ENCODE measurements around the gene MYRF. TPM values are rescaled to one million over a fixed set of nuclear protein-coding genes. Genes with fewer than 3 reads are reported as not detected.

Gene MYRF
- total RNA-seq, 1 experiment from 2014 or later = not detected

GRCh38 chr11:61762798-61763197 is 10.4 kb downstream of the MYRF start:
- no peaks in the 10 kb centered on the region for H3K36me3 ChIP-seq (ENCODE audit: insufficient read depth, low read length)
- H3K4me3 ChIP-seq (ENCODE audit: low read length) = no peak overlapping the region
- H3K27me3 ChIP-seq (ENCODE audit: low read length) = no peaks in the 10 kb centered on the region
- H3K79me2 ChIP-seq (ENCODE audit: low read length) = no peaks in the 10 kb centered on the region
- H3K4me2 ChIP-seq (ENCODE audit: low read depth, low read length, poor library complexity, severe bottlenecking) = no peak overlapping the region
- no peaks in the 10 kb centered on the region for H3K9me3 ChIP-seq (ENCODE audit: low read length)
- no peak overlapping the region for H3K27ac ChIP-seq (ENCODE audit: low read length)
- no peak overlapping the region for H2AFZ ChIP-seq (ENCODE audit: low read length)
- no peaks in the 10 kb centered on the region for H3K9me2 ChIP-seq (replicated peaks; ENCODE audit: insufficient read depth, low read length)
- H3K9ac ChIP-seq (ENCODE audit: low read length) = no peak overlapping the region
- no peaks in the 10 kb centered on the region for H4K20me1 ChIP-seq (ENCODE audit: insufficient read depth, low read depth, low read length)
- no peak for DNase-seq
- no peaks in the 10 kb centered on the region for H3K4me1 ChIP-seq (ENCODE audit: low read length)

DNA sequence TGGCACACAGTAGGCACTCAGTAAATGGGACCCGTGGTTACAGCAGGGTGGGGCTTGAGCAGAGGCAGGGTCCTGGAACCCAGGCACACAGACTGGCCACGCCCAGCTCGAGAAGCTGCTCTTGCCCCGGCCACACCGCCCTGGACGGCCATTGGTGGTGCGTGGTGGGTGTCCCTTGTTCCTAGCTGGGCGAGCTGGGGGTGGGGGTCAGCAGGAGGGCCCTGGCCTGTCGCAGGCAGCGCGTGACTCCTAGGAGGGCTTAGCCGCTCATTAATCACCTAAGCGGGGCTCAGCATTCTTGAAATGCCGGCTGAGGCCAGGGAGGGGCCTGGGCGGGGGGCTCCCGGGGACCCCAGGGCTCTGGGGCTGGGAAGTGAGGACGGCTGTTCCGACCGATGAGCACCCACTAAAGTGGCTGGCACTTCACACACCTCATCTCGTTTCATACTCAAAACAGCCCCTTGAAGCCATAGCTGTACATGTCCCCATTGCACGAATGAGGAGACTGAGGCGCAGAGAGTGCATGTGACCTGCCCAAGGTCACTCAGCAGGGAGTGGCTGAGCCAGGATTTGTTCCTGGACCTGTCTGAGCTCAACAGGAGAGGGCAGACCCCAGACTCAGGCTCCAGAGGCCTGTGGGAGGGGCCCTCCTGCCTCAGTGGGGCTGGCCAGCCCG is 11.6 kb downstream of the MYRF start:
- H3K36me3 ChIP-seq (ENCODE audit: insufficient read depth, low read length) = no peaks in the 10 kb centered on the region
- no peak overlapping the region for H3K4me3 ChIP-seq (ENCODE audit: low read length)
- H3K9me3 ChIP-seq (ENCODE audit: low read length) = no peaks in the 10 kb centered on the region
- no peak overlapping the region for H3K27ac ChIP-seq (ENCODE audit: low read length)
- H3K4me1 ChIP-seq (ENCODE audit: low read length) = no peaks in the 10 kb centered on the region
- no peak overlapping the region for H2AFZ ChIP-seq (ENCODE audit: low read length)
- no peak overlapping the region for H3K4me2 ChIP-seq (ENCODE audit: low read depth, low read length, poor library complexity, severe bottlenecking)
- H3K79me2 ChIP-seq (ENCODE audit: low read length) = no peaks in the 10 kb centered on the region
- H3K27me3 ChIP-seq (ENCODE audit: low read length) = no peaks in the 10 kb centered on the region
- H3K9ac ChIP-seq (ENCODE audit: low read length) = no peak overlapping the region
- H4K20me1 ChIP-seq (ENCODE audit: insufficient read depth, low read depth, low read length) = no peaks in the 10 kb centered on the region
- H3K9me2 ChIP-seq (replicated peaks; ENCODE audit: insufficient read depth, low read length) = no peaks in the 10 kb centered on the region
- no peak for DNase-seq

GRCh38 chr11:61764606-61765260 is 12.3 kb downstream of the MYRF start:
- Histone ChIP-seq H3K9ac (ENCODE audit: low read length) (no peak overlapping the region), H3K36me3 (ENCODE audit: insufficient read depth, low read length) (no peaks in the 10 kb centered on the region), H4K20me1 (ENCODE audit: insufficient read depth, low read depth, low read length) (no peaks in the 10 kb centered on the region), H3K4me1 (ENCODE audit: low read length) (no peaks in the 10 kb centered on the region), H3K4me2 (ENCODE audit: low read depth, low read length, poor library complexity, severe bottlenecking) (no peak overlapping the region), H3K9me2 (replicated peaks; ENCODE audit: insufficient read depth, low read length) (no peaks in the 10 kb centered on the region), H3K79me2 (ENCODE audit: low read length) (no peaks in the 10 kb centered on the region), H3K27ac (ENCODE audit: low read length) (no peak overlapping the region), H2AFZ (ENCODE audit: low read length) (no peak overlapping the region), H3K9me3 (ENCODE audit: low read length) (no peaks in the 10 kb centered on the region), H3K4me3 (ENCODE audit: low read length) (no peak overlapping the region), H3K27me3 (ENCODE audit: low read length) (no peaks in the 10 kb centered on the region)
- DNase-seq = no peak

- DNase-seq = no peak
- H3K79me2 ChIP-seq (ENCODE audit: low read length) = no peaks in the 10 kb centered on the region
- H3K9me2 ChIP-seq (replicated peaks; ENCODE audit: insufficient read depth, low read length) = no peaks in the 10 kb centered on the region
- H3K4me2 ChIP-seq (ENCODE audit: low read depth, low read length, poor library complexity, severe bottlenecking) = no peak overlapping the region
- no peak overlapping the region for H3K4me3 ChIP-seq (ENCODE audit: low read length)
- H3K9me3 ChIP-seq (ENCODE audit: low read length) = no peaks in the 10 kb centered on the region
- H3K9ac ChIP-seq (ENCODE audit: low read length) = no peak overlapping the region
- H3K36me3 ChIP-seq (ENCODE audit: insufficient read depth, low read length) = no peaks in the 10 kb centered on the region
- no peak overlapping the region for H2AFZ ChIP-seq (ENCODE audit: low read length)
- H3K27me3 ChIP-seq (ENCODE audit: low read length) = no peaks in the 10 kb centered on the region
- H3K27ac ChIP-seq (ENCODE audit: low read length) = no peak overlapping the region
- H4K20me1 ChIP-seq (ENCODE audit: insufficient read depth, low read depth, low read length) = no peaks in the 10 kb centered on the region
- H3K4me1 ChIP-seq (ENCODE audit: low read length) = no peaks in the 10 kb centered on the region
These were observed 13.3 kb downstream of the MYRF start for GRCh38 chr11:61765550-61766253.

DNA sequence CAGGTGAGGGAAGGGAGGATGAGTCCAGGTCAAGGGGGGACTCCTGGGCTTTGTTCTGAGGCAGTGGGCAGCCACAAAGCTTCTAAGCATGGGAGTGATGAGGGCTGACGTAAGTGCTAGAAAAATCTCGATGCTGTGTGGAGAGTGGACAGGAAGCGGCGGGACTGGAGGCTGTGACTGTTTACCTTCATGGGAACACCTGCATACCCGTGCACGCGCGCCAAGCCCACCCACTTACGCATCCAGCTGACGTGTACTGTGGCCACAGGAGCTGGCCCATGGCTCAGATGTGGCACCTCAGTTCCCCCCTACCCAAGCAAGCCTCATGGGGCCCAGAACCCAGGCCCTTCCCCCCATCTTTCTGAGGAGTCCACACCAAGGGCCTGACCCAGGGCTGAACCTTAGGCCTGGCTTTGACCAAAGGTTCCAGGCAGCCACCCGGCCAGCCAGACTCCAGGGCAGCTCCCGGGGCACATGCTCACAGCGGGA is 14.0 kb downstream of the MYRF start:
- H3K4me2 ChIP-seq (ENCODE audit: low read depth, low read length, poor library complexity, severe bottlenecking) = no peak overlapping the region
- no peak overlapping the region for H3K9ac ChIP-seq (ENCODE audit: low read length)
- H3K9me2 ChIP-seq (replicated peaks; ENCODE audit: insufficient read depth, low read length) = no peaks in the 10 kb centered on the region
- H3K27ac ChIP-seq (ENCODE audit: low read length) = no peak overlapping the region
- H3K36me3 ChIP-seq (ENCODE audit: insufficient read depth, low read length) = no peaks in the 10 kb centered on the region
- no peak overlapping the region for H3K4me3 ChIP-seq (ENCODE audit: low read length)
- H4K20me1 ChIP-seq (ENCODE audit: insufficient read depth, low read depth, low read length) = no peaks in the 10 kb centered on the region
- no peaks in the 10 kb centered on the region for H3K27me3 ChIP-seq (ENCODE audit: low read length)
- no peak for DNase-seq
- H3K4me1 ChIP-seq (ENCODE audit: low read length) = no peaks in the 10 kb centered on the region
- H3K79me2 ChIP-seq (ENCODE audit: low read length) = no peaks in the 10 kb centered on the region
- no peaks in the 10 kb centered on the region for H3K9me3 ChIP-seq (ENCODE audit: low read length)
- no peak overlapping the region for H2AFZ ChIP-seq (ENCODE audit: low read length)

GRCh38 chr11:61768376-61769076 is 16.1 kb downstream of the MYRF start:
- H3K27me3 ChIP-seq (ENCODE audit: low read length) = no peaks in the 10 kb centered on the region
- no peaks in the 10 kb centered on the region for H3K79me2 ChIP-seq (ENCODE audit: low read length)
- H3K4me3 ChIP-seq (ENCODE audit: low read length) = no peak overlapping the region
- H2AFZ ChIP-seq (ENCODE audit: low read length) = no peak overlapping the region
- no peak overlapping the region for H3K9ac ChIP-seq (ENCODE audit: low read length)
- no peaks in the 10 kb centered on the region for H3K4me1 ChIP-seq (ENCODE audit: low read length)
- DNase-seq = no peak
- H4K20me1 ChIP-seq (ENCODE audit: insufficient read depth, low read depth, low read length) = no peaks in the 10 kb centered on the region
- H3K9me2 ChIP-seq (replicated peaks; ENCODE audit: insufficient read depth, low read length) = no peaks in the 10 kb centered on the region
- H3K9me3 ChIP-seq (ENCODE audit: low read length) = no peaks in the 10 kb centered on the region
- no peaks in the 10 kb centered on the region for H3K36me3 ChIP-seq (ENCODE audit: insufficient read depth, low read length)
- H3K27ac ChIP-seq (ENCODE audit: low read length) = no peak overlapping the region
- H3K4me2 ChIP-seq (ENCODE audit: low read depth, low read length, poor library complexity, severe bottlenecking) = no peak overlapping the region

GRCh38 chr11:61769169-61769920 is 16.9 kb downstream of the MYRF start:
- Histone ChIP-seq H2AFZ (ENCODE audit: low read length) (no peak overlapping the region), H3K27me3 (ENCODE audit: low read length) (no peaks in the 10 kb centered on the region), H3K4me3 (ENCODE audit: low read length) (no peak overlapping the region), H3K9ac (ENCODE audit: low read length) (no peak overlapping the region), H3K9me2 (replicated peaks; ENCODE audit: insufficient read depth, low read length) (no peaks in the 10 kb centered on the region), H3K27ac (ENCODE audit: low read length) (no peak overlapping the region), H3K4me2 (ENCODE audit: low read depth, low read length, poor library complexity, severe bottlenecking) (no peak overlapping the region), H3K36me3 (ENCODE audit: insufficient read depth, low read length) (no peaks in the 10 kb centered on the region), H3K9me3 (ENCODE audit: low read length) (no peaks in the 10 kb centered on the region), H3K79me2 (ENCODE audit: low read length) (no peaks in the 10 kb centered on the region), H3K4me1 (ENCODE audit: low read length) (no peaks in the 10 kb centered on the region), H4K20me1 (ENCODE audit: insufficient read depth, low read depth, low read length) (no peaks in the 10 kb centered on the region)
- DNase-seq = no peak
